Panc1 (cell line): Measurements from ENCODE around the gene LNPK. TPM values are rescaled to one million over a fixed set of nuclear protein-coding genes. Genes with fewer than 3 reads are reported as not detected.
"Not testable (repeated sequence)": the region's sequence is repeated elsewhere in the genome, so short reads cannot be mapped to it uniquely, and the experiment has no call there.

Source experiments
- ATAC-seq: fragments of 200-7000 bp; cut with Tn5 transposase; 2 replicates; pipeline ENCODE4 v1.9.1; 2020; ENCODE audit warnings: mild to moderate bottlenecking, moderate library complexity
- BruUV-seq: library from RNA; stranded (reverse); fragments of 400-500 nt; replicated peaks from 2 replicates; lab custom pipeline; 2021; lab: Mats Ljungman, UMichigan
- CTCF ChIA-PET: fragments of 300-600 bp; sonication (Branson Sonifier 250); formaldehyde crosslinking; loops from one replicate; lab custom pipeline; 2022; ENCODE audit warnings: antibody characterized with exemption; lab: Charles Lee
- POLR2A ChIA-PET: fragments of 300-600 bp; sonication (Branson Sonifier 250); formaldehyde crosslinking; loops from one replicate; lab custom pipeline; 2022; ENCODE audit warnings: antibody characterized with exemption; lab: Charles Lee
- DNase-seq: peaks from one replicate; pipeline ENCODE4 v3.0.0-alpha.2; 2010; ENCODE audit warnings: low read depth, low spot score
- H3K27ac ChIP-seq: 2 replicates; pipeline ENCODE4 v1.5.1; 2011; ENCODE audit warnings: mild to moderate bottlenecking, low read length, inconsistent platforms
- H3K27me3 ChIP-seq: fragments of 200-500 bp; sonication (Bioruptor generic); 2 replicates; pipeline ENCODE4 v1.6.0; 2014; ENCODE audit warnings: low read length, inconsistent platforms; ENCODE audit not compliant: control insufficient read depth, insufficient read depth
- H3K36me3 ChIP-seq: fragments of 200-500 bp; sonication (Bioruptor generic); 2 replicates; pipeline ENCODE4 v1.5.1; 2014; ENCODE audit warnings: inconsistent platforms, mild to moderate bottlenecking, low read length, moderate library complexity; ENCODE audit not compliant: control insufficient read depth, insufficient read depth
- H3K4me1 ChIP-seq: 2 replicates; pipeline ENCODE4 v1.5.1; 2011; ENCODE audit warnings: inconsistent platforms, mild to moderate bottlenecking, low read length, moderate library complexity; ENCODE audit not compliant: control insufficient read depth, insufficient read depth
- H3K4me3 ChIP-seq, 2 experiments: 2 replicates each; pipeline ENCODE4 v1.5.1; 2011 to 2012; ENCODE audit warnings: low read depth in 2 of 2, low read length in 2 of 2, mild to moderate bottlenecking in 2 of 2, inconsistent platforms in 1 of 2, moderate library complexity in 1 of 2
- H3K9me3 ChIP-seq: fragments of 200-500 bp; sonication (Bioruptor generic); 2 replicates; pipeline ENCODE4 v1.5.1; 2014; ENCODE audit warnings: low read depth, mild to moderate bottlenecking, inconsistent platforms, low read length, moderate library complexity; ENCODE audit not compliant: control insufficient read depth, insufficient read depth
- POLR2AphosphoS5 ChIP-seq: IDR thresholded peaks from 2 replicates; pipeline ENCODE4 v1.6.1; 2012; ENCODE audit warnings: mild to moderate bottlenecking, low read depth, low read length, moderate library complexity
- SIN3A ChIP-seq: IDR thresholded peaks from 2 replicates; pipeline ENCODE4 v1.6.1; 2012; ENCODE audit warnings: low read depth, mild to moderate bottlenecking, low read length, moderate library complexity, borderline replicate concordance; ENCODE audit not compliant: insufficient read depth
- TCF7L2 ChIP-seq: IDR thresholded peaks from 2 replicates; pipeline ENCODE4 v1.6.1; 2011; ENCODE audit warnings: mild to moderate bottlenecking, low read depth, low read length, inconsistent platforms
- in situ Hi-C: cut with HindIII; loops from 2 replicates; pipeline ENCODE4 v1.10.0; 2016; ENCODE audit warnings: low sequenced_read_pairs, low pct_unique_long_range_greater_than_20kb
- intact Hi-C: fragments of 100-400 bp; cut with micrococcal nuclease; formaldehyde crosslinking; loops from one replicate; pipeline ENCODE4 v1.10.0; 2022; ENCODE audit not compliant: unreplicated experiment
- total RNA-seq: library from RNA; stranded (reverse); gene quantifications from one replicate; pipeline ENCODE4 v1.2.1, GENCODE V29; 2021; ENCODE audit not compliant: unreplicated experiment
- TF ChIP-seq, protein P1 (sequence below): fragments of 450-650 bp; IDR thresholded peaks from 2 replicates; pipeline ENCODE4 v1.5.1; 2017; ENCODE audit warnings: mild to moderate bottlenecking
- TF ChIP-seq, protein P2 (sequence below), 2 experiments: IDR thresholded peaks; 2 replicates each; pipeline ENCODE4 v1.6.1; 2011 to 2012; ENCODE audit warnings: low read depth in 2 of 2, control low read depth in 1 of 2, low read length in 1 of 2, mild to moderate bottlenecking in 1 of 2, moderate library complexity in 1 of 2; ENCODE audit not compliant: insufficient read depth in 1 of 2

LNPK gene
- total RNA-seq, 1 experiment from 2014 or later: 27.3 TPM

- Histone ChIP-seq H3K27me3 (no peaks in the 10 kb centered on the region), H3K4me1 (no peaks in the 10 kb centered on the region), H3K27ac (no peak overlapping the region), H3K9me3 (no peaks in the 10 kb centered on the region), H3K36me3 (no peaks in the 10 kb centered on the region), H3K4me3 (no peak overlapping the region)
- ATAC-seq (no peak), DNase-seq (no peak)
- TF ChIP-seq SIN3A: no peak
- TF ChIP-seq, protein P1, sequence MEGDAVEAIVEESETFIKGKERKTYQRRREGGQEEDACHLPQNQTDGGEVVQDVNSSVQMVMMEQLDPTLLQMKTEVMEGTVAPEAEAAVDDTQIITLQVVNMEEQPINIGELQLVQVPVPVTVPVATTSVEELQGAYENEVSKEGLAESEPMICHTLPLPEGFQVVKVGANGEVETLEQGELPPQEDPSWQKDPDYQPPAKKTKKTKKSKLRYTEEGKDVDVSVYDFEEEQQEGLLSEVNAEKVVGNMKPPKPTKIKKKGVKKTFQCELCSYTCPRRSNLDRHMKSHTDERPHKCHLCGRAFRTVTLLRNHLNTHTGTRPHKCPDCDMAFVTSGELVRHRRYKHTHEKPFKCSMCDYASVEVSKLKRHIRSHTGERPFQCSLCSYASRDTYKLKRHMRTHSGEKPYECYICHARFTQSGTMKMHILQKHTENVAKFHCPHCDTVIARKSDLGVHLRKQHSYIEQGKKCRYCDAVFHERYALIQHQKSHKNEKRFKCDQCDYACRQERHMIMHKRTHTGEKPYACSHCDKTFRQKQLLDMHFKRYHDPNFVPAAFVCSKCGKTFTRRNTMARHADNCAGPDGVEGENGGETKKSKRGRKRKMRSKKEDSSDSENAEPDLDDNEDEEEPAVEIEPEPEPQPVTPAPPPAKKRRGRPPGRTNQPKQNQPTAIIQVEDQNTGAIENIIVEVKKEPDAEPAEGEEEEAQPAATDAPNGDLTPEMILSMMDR: no peak
- TF ChIP-seq TCF7L2: no peak
- no TSS peak for BruUV-seq
- ChIA-PET CTCF (no interaction called here), POLR2A (no interaction called here)
- intact Hi-C loops: no loop called here
- in situ Hi-C loops: no loop called here
Measured at GRCh38 chr2:175914846-175915245, 87.2 kb downstream of the LNPK start.

DNA sequence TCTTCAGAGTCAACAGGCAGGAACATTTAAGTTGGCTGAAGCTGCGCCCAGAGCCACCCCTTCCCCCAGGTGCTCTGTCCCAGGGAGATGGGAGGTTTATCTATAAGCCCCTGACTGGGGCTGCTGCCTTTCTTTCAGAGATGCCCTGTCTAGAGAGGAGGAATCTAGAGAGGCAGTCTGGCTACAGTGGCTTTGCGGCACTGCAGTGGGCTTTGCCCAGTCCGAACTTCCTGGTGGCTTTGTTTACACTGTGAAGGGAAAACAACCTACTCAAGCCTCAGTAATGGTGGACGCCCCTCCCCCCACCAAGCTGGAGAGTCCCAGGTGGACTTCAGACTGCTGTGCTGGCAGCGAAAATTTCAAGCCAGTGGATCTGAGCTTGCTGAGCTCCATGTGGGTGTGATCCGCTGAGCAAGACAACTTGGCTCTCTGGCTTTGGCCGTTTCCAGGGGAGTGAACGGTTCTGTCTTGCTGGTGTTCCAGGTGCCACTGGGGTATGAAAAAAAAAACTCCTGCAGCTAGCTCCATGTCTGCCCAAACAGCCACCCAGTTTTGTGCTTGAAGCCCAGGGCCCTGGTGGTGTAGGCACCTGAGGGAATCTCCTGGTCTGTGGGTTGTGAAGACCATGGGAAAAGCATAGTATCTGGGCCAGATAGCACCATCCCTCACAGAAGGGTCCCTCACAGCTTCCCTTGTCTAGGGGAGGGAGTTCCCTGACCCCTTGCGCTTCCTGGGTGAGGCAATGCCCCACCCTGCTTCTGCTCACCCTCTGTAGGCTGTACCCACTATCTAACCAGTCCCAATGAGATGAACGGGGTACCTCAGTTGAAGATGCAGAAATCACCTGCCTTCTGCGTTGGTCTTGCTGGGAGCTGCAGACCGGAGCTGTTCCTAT lies 88.0 kb downstream of the LNPK start:
- CTCF ChIA-PET, H3K4me3 ChIP-seq, ATAC-seq, POLR2A ChIA-PET, H3K4me1 ChIP-seq, H3K36me3 ChIP-seq, H3K9me3 ChIP-seq, H3K27ac ChIP-seq, in situ Hi-C loops, DNase-seq, intact Hi-C loops, H3K27me3 ChIP-seq, BruUV-seq: not testable (repeated sequence)

DNA sequence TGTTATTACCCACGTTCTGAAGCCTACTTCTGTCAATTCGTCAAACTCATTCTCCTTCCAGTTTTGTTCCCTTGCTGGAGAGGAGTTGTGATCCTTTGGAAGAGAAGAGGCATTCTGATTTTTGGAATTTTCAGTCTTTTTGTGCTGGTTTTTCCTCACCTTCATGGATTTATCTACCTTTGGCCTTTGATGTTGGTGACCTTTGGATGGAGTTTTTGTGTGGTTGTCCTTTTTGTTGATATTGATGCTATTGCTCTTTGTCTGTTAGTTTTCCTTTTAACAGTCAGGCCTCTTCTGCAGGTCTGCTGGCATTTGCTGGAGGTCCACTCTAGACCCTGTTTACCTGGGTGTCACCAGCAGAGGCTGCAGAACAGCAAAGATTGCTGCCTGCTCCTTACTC lies 88.8 kb downstream of the LNPK start:
- in situ Hi-C loops, BruUV-seq, POLR2A ChIA-PET: not testable (repeated sequence)

DNA sequence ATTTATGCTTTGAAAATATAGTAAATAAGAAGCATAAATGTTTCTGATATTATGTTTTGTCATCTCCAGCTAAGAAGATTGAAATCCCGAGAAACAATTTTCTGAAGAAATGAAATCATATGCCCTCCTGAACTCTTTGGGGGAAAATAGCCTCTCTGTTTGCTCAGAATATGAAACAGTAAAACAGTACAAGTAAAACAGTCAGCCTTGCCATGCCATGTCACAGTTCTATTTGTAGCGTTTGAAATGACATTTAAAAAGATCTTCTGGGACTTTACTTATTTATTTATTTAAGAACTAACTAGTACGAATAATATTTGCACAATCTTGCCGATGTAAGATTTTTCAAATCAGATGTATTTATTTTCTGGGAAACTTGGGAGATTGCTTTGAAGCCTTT lies 98.0 kb downstream of the LNPK start:
- intact Hi-C loops: no loop called here
- H3K4me1 ChIP-seq: no peaks in the 10 kb centered on the region
- H3K27me3 ChIP-seq: no peaks in the 10 kb centered on the region; the same call in none of the 2 replicates
- no peaks in the 10 kb centered on the region for H3K36me3 ChIP-seq
- POLR2A ChIA-PET: no interaction called here
- no peak overlapping the region for H3K4me3 ChIP-seq
- H3K27ac ChIP-seq: no peak overlapping the region
- no peaks in the 10 kb centered on the region for H3K9me3 ChIP-seq
- no TSS peak for BruUV-seq
- TF ChIP-seq, protein P1: no peak
- no peak for TF ChIP-seq POLR2AphosphoS5
- TF ChIP-seq, protein P2, sequence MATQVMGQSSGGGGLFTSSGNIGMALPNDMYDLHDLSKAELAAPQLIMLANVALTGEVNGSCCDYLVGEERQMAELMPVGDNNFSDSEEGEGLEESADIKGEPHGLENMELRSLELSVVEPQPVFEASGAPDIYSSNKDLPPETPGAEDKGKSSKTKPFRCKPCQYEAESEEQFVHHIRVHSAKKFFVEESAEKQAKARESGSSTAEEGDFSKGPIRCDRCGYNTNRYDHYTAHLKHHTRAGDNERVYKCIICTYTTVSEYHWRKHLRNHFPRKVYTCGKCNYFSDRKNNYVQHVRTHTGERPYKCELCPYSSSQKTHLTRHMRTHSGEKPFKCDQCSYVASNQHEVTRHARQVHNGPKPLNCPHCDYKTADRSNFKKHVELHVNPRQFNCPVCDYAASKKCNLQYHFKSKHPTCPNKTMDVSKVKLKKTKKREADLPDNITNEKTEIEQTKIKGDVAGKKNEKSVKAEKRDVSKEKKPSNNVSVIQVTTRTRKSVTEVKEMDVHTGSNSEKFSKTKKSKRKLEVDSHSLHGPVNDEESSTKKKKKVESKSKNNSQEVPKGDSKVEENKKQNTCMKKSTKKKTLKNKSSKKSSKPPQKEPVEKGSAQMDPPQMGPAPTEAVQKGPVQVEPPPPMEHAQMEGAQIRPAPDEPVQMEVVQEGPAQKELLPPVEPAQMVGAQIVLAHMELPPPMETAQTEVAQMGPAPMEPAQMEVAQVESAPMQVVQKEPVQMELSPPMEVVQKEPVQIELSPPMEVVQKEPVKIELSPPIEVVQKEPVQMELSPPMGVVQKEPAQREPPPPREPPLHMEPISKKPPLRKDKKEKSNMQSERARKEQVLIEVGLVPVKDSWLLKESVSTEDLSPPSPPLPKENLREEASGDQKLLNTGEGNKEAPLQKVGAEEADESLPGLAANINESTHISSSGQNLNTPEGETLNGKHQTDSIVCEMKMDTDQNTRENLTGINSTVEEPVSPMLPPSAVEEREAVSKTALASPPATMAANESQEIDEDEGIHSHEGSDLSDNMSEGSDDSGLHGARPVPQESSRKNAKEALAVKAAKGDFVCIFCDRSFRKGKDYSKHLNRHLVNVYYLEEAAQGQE (IDR thresholded peaks at IDR 0.05; ENCODE audit: insufficient read depth in 1 of 2, low read depth in 2 of 2, low read length in 1 of 2): no peak
- in situ Hi-C loops: no loop called here
- ATAC-seq (no peak), DNase-seq (no peak)
- CTCF ChIA-PET: no interaction called here

More for the DNA sequence above, 88.8 kb downstream of the LNPK start:
- H3K9me3 ChIP-seq, CTCF ChIA-PET, H3K27me3 ChIP-seq, H3K36me3 ChIP-seq, intact Hi-C loops, H3K27ac ChIP-seq, H3K4me1 ChIP-seq, DNase-seq, ATAC-seq, H3K4me3 ChIP-seq: not testable (repeated sequence)
